ENCODE measurements around the gene HPSE. TPM values are rescaled to one million over a fixed set of nuclear protein-coding genes. Genes with fewer than 3 reads are reported as not detected.
"Not testable (repeated sequence)": the region's sequence is repeated elsewhere in the genome, so short reads cannot be mapped to it uniquely, and the experiment has no call there.

The HPSE gene
- total and polyA plus RNA-seq, 2 of the 13 experiments (the other 11 are each of a cell fraction or from before 2014, with no cell fraction given) = not detected

DNA sequence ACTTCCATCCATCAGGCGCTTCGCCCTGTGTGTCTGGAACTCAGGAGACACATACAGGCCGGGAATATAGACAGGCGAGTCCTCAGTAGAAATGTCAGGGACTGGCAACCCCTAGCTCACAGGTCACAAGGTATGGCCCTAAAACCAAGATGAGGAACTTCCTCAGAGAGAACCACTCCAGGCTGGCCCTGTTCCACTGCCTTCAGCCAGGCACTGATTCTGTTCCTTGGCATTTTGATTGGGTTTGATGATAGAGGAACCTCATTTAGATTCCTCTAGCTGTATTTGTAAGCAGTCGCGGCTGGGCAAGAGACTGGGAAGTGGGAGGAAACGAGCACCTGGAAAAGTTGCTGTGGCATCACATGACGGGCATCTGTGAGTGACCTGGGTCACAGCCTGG is 8.1 kb downstream of the HPSE start:
- intact Hi-C loops (cut with micrococcal nuclease; ENCODE audit: unreplicated experiment) = no loop called here
- no peak overlapping the region for H3K27ac ChIP-seq (ENCODE audit: extremely low read length, insufficient read depth, low read length)
- ATAC-seq (no peak), DNase-seq (ENCODE audit: low spot score) (no peak), FAIRE-seq (no peak)
- CTCF ChIA-PET (ENCODE audit: low intra/inter-chr PET ratio, low total read pairs) = no interaction called here
- TF ChIP-seq HCFC1 (IDR thresholded peaks at IDR 0.05; ENCODE audit: low read depth, low read length) (no peak), ATF7 (IDR thresholded peaks at IDR 0.05) (no peak), ATF7 (CRISPR knock-in tag; IDR thresholded peaks at IDR 0.05) (no peak)
- TF ChIP-seq, protein P1, sequence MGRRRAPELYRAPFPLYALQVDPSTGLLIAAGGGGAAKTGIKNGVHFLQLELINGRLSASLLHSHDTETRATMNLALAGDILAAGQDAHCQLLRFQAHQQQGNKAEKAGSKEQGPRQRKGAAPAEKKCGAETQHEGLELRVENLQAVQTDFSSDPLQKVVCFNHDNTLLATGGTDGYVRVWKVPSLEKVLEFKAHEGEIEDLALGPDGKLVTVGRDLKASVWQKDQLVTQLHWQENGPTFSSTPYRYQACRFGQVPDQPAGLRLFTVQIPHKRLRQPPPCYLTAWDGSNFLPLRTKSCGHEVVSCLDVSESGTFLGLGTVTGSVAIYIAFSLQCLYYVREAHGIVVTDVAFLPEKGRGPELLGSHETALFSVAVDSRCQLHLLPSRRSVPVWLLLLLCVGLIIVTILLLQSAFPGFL (CRISPR knock-in tag; IDR thresholded peaks at IDR 0.05) = no peak
- no peaks in the 10 kb centered on the region for H3K79me2 ChIP-seq (ENCODE audit: insufficient read depth, low read length)
- no peaks in the 10 kb centered on the region for H4K20me1 ChIP-seq (ENCODE audit: insufficient read depth, low read length)
- BruUV-seq (replicated peaks) = no TSS peak
- no peak overlapping the region for H3K9ac ChIP-seq (ENCODE audit: insufficient read depth, low read depth, low read length)
- no peak overlapping the region for H2AFZ ChIP-seq (ENCODE audit: low read length)
- peaks cover 19% of the 10 kb centered on the region for H3K4me1 ChIP-seq (ENCODE audit: insufficient read depth, low read length)
- no peaks in the 10 kb centered on the region for H3K9me3 ChIP-seq (ENCODE audit: low read length)
- no peak overlapping the region for H3K4me2 ChIP-seq (ENCODE audit: low read depth, low read length)
- peaks cover 2 to 3% of the 10 kb centered on the region in 2 experiments; a peak in 1 of 5 replicates for H3K27me3 ChIP-seq (ENCODE audit: control insufficient read depth in 1 of 2, insufficient read depth in 2 of 2, low read length in 2 of 2)
- WGBS (ENCODE audit: low lambda C conversion rate) = 56% methylated on average over 8 of the region's 8 CpGs
- no peak overlapping the region for H3K4me3 ChIP-seq (replicated peaks in 1 of 3; ENCODE audit: insufficient read depth in 1 of 3, low read depth in 2 of 3, low read length in 3 of 3)
- H3K36me3 ChIP-seq (replicated peaks in 1 of 2; ENCODE audit: control insufficient read depth in 1 of 2, insufficient read depth in 2 of 2, low read length in 2 of 2) = no peaks in the 10 kb centered on the region
- POLR2A ChIA-PET = no interaction called here
- in situ Hi-C loops (cut with HindIII; ENCODE audit: extremely low pct_ligation_motif_present, low pct_unique_long_range_greater_than_20kb) = no loop called here

DNA sequence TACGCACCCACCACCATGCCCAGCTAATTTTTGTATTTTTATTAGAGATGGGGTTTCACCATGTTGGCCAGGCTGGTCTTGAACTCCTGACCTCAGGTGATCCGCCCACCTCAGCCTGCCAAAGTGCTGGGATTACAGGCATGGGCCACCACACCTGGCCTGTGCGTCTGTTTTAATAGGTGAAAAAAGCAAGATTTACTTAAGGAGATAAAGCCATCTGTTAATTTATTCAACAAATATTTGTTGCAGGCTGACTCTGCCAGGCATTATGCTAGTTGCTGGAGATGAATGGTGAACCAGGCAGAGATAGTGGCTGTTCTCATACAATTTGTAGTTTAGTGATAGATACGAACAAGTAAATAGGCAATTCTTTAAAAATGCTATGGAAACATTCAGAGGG is 9.3 kb downstream of the HPSE start:
- ATAC-seq; DNase-seq (ENCODE audit: low spot score); H3K27me3 ChIP-seq (ENCODE audit: control insufficient read depth in 1 of 2, insufficient read depth in 2 of 2, low read length in 2 of 2); H3K4me3 ChIP-seq (replicated peaks in 1 of 3; ENCODE audit: insufficient read depth in 1 of 3, low read depth in 2 of 3, low read length in 3 of 3); H3K9me3 ChIP-seq (ENCODE audit: low read length); H3K9ac ChIP-seq (ENCODE audit: insufficient read depth, low read depth, low read length); FAIRE-seq; intact Hi-C loops (cut with micrococcal nuclease; ENCODE audit: unreplicated experiment); H3K27ac ChIP-seq (ENCODE audit: extremely low read length, insufficient read depth, low read length); POLR2A ChIA-PET; H3K79me2 ChIP-seq (ENCODE audit: insufficient read depth, low read length); in situ Hi-C loops (cut with HindIII; ENCODE audit: extremely low pct_ligation_motif_present, low pct_unique_long_range_greater_than_20kb); CTCF ChIA-PET (ENCODE audit: low intra/inter-chr PET ratio, low total read pairs); H4K20me1 ChIP-seq (ENCODE audit: insufficient read depth, low read length); H3K36me3 ChIP-seq (replicated peaks in 1 of 2; ENCODE audit: control insufficient read depth in 1 of 2, insufficient read depth in 2 of 2, low read length in 2 of 2); BruUV-seq (replicated peaks); H3K4me2 ChIP-seq (ENCODE audit: low read depth, low read length); H2AFZ ChIP-seq (ENCODE audit: low read length): not testable (repeated sequence)
- 40% methylated on average over 3 of the region's 4 CpGs for WGBS (ENCODE audit: low lambda C conversion rate)
- peaks cover 19% of the 10 kb centered on the region for H3K4me1 ChIP-seq (ENCODE audit: insufficient read depth, low read length)

Data from HepG2 (cell line).